HEK293 (cell line): ENCODE data around the gene FCN3.

Source experiments
- KLF10 ChIP-seq: fragments of 450-650 bp; IDR thresholded peaks from 2 replicates; pipeline ENCODE4 v1.5.1; 2018; ENCODE audit warnings: missing biosample characterization, mild to moderate bottlenecking, missing genetic modification characterization
- MZF1 ChIP-seq: fragments of 450-650 bp; formaldehyde crosslinking; IDR thresholded peaks from 2 replicates; pipeline ENCODE4 v1.5.1; 2017; ENCODE audit warnings: missing biosample characterization, missing genetic modification characterization, borderline replicate concordance
- YY1 ChIP-seq: fragments of 450-650 bp; formaldehyde crosslinking; IDR thresholded peaks from 2 replicates; pipeline ENCODE4 v1.5.1; 2018; ENCODE audit warnings: missing biosample characterization, missing genetic modification characterization
- ZEB2 ChIP-seq: fragments of 450-650 bp; formaldehyde crosslinking; IDR thresholded peaks from 2 replicates; pipeline ENCODE4 v1.5.1; 2016; ENCODE audit warnings: missing biosample characterization, missing genetic modification characterization
- ZNF155 ChIP-seq: fragments of 450-650 bp; formaldehyde crosslinking; IDR thresholded peaks from 2 replicates; pipeline ENCODE4 v1.5.1; 2016; ENCODE audit warnings: missing biosample characterization, missing genetic modification characterization
- ZNF175 ChIP-seq: fragments of 450-650 bp; formaldehyde crosslinking; IDR thresholded peaks from 2 replicates; pipeline ENCODE4 v1.5.1; 2016; ENCODE audit warnings: missing biosample characterization, missing genetic modification characterization
- ZNF221 ChIP-seq: fragments of 450-650 bp; formaldehyde crosslinking; IDR thresholded peaks from 2 replicates; pipeline ENCODE4 v1.5.1; 2017; ENCODE audit warnings: missing biosample characterization, missing genetic modification characterization, borderline replicate concordance
- ZNF274 ChIP-seq, 2 experiments: fragments of 200-500 bp in 1 of 2; fragments of 450-650 bp in 1 of 2; sonication (Bioruptor generic) in 1 of 2; formaldehyde crosslinking in 1 of 2; IDR thresholded peaks; 2 replicates each; pipeline versions ENCODE4 v1.5.1 to v1.6.1; 2014 to 2016; ENCODE audit warnings: borderline replicate concordance in 1 of 2, inconsistent platforms in 1 of 2, low read length in 1 of 2, missing biosample characterization in 1 of 2, missing genetic modification characterization in 1 of 2
- ZNF391 ChIP-seq: fragments of 450-650 bp; formaldehyde crosslinking; IDR thresholded peaks from 2 replicates; pipeline ENCODE4 v1.5.1; 2016; ENCODE audit warnings: low read depth, missing biosample characterization, missing genetic modification characterization, borderline replicate concordance
- ZNF544 ChIP-seq: fragments of 450-650 bp; formaldehyde crosslinking; IDR thresholded peaks from 2 replicates; pipeline ENCODE4 v1.5.0; 2017; ENCODE audit warnings: missing biosample characterization, missing genetic modification characterization
- ZNF548 ChIP-seq: fragments of 450-650 bp; formaldehyde crosslinking; IDR thresholded peaks from 2 replicates; pipeline ENCODE4 v1.5.1; 2016; ENCODE audit warnings: missing biosample characterization, missing genetic modification characterization
- ZNF571 ChIP-seq: fragments of 450-650 bp; formaldehyde crosslinking; IDR thresholded peaks from 2 replicates; pipeline ENCODE4 v1.5.0; 2017; ENCODE audit warnings: missing biosample characterization, missing genetic modification characterization
- ZNF658 ChIP-seq: fragments of 450-650 bp; formaldehyde crosslinking; IDR thresholded peaks from 2 replicates; pipeline ENCODE4; 2016; ENCODE audit warnings: missing biosample characterization, missing genetic modification characterization
- ZNF776 ChIP-seq: fragments of 450-650 bp; formaldehyde crosslinking; IDR thresholded peaks from 2 replicates; pipeline ENCODE4 v1.5.0; 2017; ENCODE audit warnings: missing biosample characterization, missing genetic modification characterization, borderline replicate concordance
- TF ChIP-seq, protein P1 (sequence below): fragments of 450-650 bp; formaldehyde crosslinking; IDR thresholded peaks from 2 replicates; pipeline ENCODE4 v1.5.1; 2016; ENCODE audit warnings: missing biosample characterization, missing genetic modification characterization
- TF ChIP-seq, protein P2 (sequence below): fragments of 450-650 bp; formaldehyde crosslinking; IDR thresholded peaks from 2 replicates; pipeline ENCODE4 v1.5.1; 2016; ENCODE audit warnings: missing biosample characterization, missing genetic modification characterization
- TF ChIP-seq, protein P3 (sequence below): fragments of 450-650 bp; formaldehyde crosslinking; IDR thresholded peaks from 2 replicates; pipeline ENCODE4 v1.5.1; 2016; ENCODE audit warnings: missing biosample characterization, missing genetic modification characterization, borderline replicate concordance
- TF ChIP-seq, protein P4 (sequence below): fragments of 450-650 bp; formaldehyde crosslinking; IDR thresholded peaks from 2 replicates; pipeline ENCODE4 v1.5.1; 2016; ENCODE audit warnings: missing biosample characterization, missing genetic modification characterization
- TF ChIP-seq, protein P5 (sequence below): fragments of 450-650 bp; formaldehyde crosslinking; IDR thresholded peaks from 2 replicates; pipeline ENCODE4 v1.5.1; 2016; ENCODE audit warnings: missing biosample characterization, missing genetic modification characterization

The FCN3 gene

DNA sequence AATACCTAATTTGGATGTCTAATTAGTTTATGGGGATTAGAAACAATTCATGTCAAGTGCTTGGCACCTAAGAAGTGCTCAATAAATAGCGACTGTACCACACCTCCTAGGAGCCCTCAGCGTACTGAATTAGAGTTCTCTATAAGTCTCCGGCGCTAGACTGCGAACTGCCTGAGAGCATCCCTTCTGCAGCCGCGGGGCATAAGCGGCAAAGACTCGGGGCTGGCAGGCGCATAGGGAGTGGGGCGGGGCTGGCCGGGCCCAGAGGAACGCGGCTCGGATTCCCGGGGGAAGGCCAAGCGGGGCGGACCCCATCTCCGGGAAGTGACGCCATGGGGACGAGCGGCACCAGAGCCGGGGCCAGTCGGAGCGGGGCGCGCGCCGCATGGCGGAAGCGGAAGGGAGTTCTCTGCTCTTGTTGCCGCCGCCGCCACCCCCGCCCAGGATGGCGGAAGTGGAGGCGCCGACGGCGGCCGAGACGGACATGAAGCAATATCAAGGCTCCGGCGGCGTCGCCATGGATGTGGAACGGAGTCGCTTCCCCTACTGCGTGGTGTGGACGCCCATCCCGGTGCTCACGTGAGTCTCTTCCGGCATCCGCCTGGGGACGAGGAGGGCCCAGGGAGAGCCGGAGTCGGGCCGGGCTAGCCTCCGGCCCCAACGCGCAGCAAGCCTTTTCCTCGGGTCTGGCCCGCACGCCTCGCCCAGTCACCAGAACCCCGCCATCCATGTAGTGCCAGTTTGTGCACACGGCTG lies 52.6 kb downstream of the FCN3 start, which contains the start of gene TMEM222 (continued):
- TF ChIP-seq, protein P1, sequence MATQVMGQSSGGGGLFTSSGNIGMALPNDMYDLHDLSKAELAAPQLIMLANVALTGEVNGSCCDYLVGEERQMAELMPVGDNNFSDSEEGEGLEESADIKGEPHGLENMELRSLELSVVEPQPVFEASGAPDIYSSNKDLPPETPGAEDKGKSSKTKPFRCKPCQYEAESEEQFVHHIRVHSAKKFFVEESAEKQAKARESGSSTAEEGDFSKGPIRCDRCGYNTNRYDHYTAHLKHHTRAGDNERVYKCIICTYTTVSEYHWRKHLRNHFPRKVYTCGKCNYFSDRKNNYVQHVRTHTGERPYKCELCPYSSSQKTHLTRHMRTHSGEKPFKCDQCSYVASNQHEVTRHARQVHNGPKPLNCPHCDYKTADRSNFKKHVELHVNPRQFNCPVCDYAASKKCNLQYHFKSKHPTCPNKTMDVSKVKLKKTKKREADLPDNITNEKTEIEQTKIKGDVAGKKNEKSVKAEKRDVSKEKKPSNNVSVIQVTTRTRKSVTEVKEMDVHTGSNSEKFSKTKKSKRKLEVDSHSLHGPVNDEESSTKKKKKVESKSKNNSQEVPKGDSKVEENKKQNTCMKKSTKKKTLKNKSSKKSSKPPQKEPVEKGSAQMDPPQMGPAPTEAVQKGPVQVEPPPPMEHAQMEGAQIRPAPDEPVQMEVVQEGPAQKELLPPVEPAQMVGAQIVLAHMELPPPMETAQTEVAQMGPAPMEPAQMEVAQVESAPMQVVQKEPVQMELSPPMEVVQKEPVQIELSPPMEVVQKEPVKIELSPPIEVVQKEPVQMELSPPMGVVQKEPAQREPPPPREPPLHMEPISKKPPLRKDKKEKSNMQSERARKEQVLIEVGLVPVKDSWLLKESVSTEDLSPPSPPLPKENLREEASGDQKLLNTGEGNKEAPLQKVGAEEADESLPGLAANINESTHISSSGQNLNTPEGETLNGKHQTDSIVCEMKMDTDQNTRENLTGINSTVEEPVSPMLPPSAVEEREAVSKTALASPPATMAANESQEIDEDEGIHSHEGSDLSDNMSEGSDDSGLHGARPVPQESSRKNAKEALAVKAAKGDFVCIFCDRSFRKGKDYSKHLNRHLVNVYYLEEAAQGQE = 0 out of 2 replicates have a peak, but pooled peaks have one; percentile 30
- TF ChIP-seq ZNF274 (IDR thresholded peaks at IDR 0.05; ENCODE audit: low read length) (no peak), ZNF274 (tag by site-specific recombination; IDR thresholded peaks at IDR 0.05; ENCODE audit: borderline replicate concordance) (no peak), ZNF776 (tag by site-specific recombination) (no peak), ZNF391 (tag by site-specific recombination) (peak; percentile 99), ZEB2 (tag by site-specific recombination) (peak; percentile 97), ZNF175 (tag by site-specific recombination) (no peak), ZNF571 (tag by site-specific recombination) (no peak), MZF1 (peak; percentile 53; the same call in 1 of the 2 replicates), ZNF548 (tag by site-specific recombination) (no peak; the same call in 1 of the 2 replicates), KLF10 (tag by site-specific recombination) (peak; percentile 90), ZNF221 (tag by site-specific recombination) (no peak), ZNF658 (no peak), ZNF544 (tag by site-specific recombination) (no peak), YY1 (peak; percentile 97), ZNF155 (tag by site-specific recombination) (no peak)
- TF ChIP-seq, protein P2, sequence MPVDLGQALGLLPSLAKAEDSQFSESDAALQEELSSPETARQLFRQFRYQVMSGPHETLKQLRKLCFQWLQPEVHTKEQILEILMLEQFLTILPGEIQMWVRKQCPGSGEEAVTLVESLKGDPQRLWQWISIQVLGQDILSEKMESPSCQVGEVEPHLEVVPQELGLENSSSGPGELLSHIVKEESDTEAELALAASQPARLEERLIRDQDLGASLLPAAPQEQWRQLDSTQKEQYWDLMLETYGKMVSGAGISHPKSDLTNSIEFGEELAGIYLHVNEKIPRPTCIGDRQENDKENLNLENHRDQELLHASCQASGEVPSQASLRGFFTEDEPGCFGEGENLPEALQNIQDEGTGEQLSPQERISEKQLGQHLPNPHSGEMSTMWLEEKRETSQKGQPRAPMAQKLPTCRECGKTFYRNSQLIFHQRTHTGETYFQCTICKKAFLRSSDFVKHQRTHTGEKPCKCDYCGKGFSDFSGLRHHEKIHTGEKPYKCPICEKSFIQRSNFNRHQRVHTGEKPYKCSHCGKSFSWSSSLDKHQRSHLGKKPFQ (tag by site-specific recombination) = peak; percentile 65; the same call in 1 of the 2 replicates
- TF ChIP-seq, protein P3, sequence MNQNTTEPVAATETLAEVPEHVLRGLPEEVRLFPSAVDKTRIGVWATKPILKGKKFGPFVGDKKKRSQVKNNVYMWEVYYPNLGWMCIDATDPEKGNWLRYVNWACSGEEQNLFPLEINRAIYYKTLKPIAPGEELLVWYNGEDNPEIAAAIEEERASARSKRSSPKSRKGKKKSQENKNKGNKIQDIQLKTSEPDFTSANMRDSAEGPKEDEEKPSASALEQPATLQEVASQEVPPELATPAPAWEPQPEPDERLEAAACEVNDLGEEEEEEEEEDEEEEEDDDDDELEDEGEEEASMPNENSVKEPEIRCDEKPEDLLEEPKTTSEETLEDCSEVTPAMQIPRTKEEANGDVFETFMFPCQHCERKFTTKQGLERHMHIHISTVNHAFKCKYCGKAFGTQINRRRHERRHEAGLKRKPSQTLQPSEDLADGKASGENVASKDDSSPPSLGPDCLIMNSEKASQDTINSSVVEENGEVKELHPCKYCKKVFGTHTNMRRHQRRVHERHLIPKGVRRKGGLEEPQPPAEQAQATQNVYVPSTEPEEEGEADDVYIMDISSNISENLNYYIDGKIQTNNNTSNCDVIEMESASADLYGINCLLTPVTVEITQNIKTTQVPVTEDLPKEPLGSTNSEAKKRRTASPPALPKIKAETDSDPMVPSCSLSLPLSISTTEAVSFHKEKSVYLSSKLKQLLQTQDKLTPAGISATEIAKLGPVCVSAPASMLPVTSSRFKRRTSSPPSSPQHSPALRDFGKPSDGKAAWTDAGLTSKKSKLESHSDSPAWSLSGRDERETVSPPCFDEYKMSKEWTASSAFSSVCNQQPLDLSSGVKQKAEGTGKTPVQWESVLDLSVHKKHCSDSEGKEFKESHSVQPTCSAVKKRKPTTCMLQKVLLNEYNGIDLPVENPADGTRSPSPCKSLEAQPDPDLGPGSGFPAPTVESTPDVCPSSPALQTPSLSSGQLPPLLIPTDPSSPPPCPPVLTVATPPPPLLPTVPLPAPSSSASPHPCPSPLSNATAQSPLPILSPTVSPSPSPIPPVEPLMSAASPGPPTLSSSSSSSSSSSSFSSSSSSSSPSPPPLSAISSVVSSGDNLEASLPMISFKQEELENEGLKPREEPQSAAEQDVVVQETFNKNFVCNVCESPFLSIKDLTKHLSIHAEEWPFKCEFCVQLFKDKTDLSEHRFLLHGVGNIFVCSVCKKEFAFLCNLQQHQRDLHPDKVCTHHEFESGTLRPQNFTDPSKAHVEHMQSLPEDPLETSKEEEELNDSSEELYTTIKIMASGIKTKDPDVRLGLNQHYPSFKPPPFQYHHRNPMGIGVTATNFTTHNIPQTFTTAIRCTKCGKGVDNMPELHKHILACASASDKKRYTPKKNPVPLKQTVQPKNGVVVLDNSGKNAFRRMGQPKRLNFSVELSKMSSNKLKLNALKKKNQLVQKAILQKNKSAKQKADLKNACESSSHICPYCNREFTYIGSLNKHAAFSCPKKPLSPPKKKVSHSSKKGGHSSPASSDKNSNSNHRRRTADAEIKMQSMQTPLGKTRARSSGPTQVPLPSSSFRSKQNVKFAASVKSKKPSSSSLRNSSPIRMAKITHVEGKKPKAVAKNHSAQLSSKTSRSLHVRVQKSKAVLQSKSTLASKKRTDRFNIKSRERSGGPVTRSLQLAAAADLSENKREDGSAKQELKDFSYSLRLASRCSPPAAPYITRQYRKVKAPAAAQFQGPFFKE (tag by site-specific recombination) = peak; percentile 80; the same call in 1 of the 2 replicates
- TF ChIP-seq, protein P4, sequence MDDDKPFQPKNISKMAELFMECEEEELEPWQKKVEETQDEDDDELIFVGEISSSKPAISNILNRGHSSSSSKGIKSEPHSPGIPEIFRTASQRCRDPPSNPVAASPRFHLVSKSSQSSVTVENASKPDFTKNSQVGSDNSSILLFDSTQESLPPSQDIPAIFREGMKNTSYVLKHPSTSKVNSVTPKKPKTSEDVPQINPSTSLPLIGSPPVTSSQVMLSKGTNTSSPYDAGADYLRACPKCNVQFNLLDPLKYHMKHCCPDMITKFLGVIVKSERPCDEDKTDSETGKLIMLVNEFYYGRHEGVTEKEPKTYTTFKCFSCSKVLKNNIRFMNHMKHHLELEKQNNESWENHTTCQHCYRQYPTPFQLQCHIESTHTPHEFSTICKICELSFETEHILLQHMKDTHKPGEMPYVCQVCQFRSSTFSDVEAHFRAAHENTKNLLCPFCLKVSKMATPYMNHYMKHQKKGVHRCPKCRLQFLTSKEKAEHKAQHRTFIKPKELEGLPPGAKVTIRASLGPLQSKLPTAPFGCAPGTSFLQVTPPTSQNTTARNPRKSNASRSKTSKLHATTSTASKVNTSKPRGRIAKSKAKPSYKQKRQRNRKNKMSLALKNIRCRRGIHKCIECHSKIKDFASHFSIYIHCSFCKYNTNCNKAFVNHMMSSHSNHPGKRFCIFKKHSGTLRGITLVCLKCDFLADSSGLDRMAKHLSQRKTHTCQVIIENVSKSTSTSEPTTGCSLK (tag by site-specific recombination) = no peak
- TF ChIP-seq, protein P5, sequence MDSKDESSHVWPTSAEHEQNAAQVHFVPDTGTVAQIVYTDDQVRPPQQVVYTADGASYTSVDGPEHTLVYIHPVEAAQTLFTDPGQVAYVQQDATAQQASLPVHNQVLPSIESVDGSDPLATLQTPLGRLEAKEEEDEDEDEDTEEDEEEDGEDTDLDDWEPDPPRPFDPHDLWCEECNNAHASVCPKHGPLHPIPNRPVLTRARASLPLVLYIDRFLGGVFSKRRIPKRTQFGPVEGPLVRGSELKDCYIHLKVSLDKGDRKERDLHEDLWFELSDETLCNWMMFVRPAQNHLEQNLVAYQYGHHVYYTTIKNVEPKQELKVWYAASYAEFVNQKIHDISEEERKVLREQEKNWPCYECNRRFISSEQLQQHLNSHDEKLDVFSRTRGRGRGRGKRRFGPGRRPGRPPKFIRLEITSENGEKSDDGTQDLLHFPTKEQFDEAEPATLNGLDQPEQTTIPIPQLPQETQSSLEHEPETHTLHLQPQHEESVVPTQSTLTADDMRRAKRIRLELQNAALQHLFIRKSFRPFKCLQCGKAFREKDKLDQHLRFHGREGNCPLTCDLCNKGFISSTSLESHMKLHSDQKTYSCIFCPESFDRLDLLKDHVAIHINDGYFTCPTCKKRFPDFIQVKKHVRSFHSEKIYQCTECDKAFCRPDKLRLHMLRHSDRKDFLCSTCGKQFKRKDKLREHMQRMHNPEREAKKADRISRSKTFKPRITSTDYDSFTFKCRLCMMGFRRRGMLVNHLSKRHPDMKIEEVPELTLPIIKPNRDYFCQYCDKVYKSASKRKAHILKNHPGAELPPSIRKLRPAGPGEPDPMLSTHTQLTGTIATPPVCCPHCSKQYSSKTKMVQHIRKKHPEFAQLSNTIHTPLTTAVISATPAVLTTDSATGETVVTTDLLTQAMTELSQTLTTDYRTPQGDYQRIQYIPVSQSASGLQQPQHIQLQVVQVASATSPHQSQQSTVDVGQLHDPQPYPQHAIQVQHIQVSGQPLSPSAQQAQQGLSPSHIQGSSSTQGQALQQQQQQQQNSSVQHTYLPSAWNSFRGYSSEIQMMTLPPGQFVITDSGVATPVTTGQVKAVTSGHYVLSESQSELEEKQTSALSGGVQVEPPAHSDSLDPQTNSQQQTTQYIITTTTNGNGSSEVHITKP (tag by site-specific recombination) = peak; percentile 95
